Trophoblast cell (in vitro differentiated cells and primary cell): ENCODE results near the gene RBM15B.

ENCODE experiments used
- DNase-seq, 2 donors: peaks; one replicate each; pipeline ENCODE4 v3.0.0-alpha.2; 2016
- H2AFZ ChIP-seq: 2 replicates; pipeline ENCODE4 v1.6.1; 2013; ENCODE audit warnings: low read length, moderate library complexity, mild to moderate bottlenecking; ENCODE audit not compliant: insufficient read depth, poor library complexity
- H2AK5ac ChIP-seq: 2 replicates; pipeline ENCODE4 v1.6.1; 2013; ENCODE audit warnings: mild to moderate bottlenecking, low read length
- H2BK120ac ChIP-seq: 2 replicates; pipeline ENCODE4 v1.6.1; 2013; ENCODE audit warnings: low read length, mild to moderate bottlenecking, moderate library complexity; ENCODE audit not compliant: insufficient read depth, poor library complexity
- H2BK12ac ChIP-seq: 2 replicates; pipeline ENCODE4 v1.6.1; 2013; ENCODE audit warnings: mild to moderate bottlenecking, low read length, moderate library complexity
- H2BK5ac ChIP-seq: 2 replicates; pipeline ENCODE4 v1.6.1; 2013; ENCODE audit warnings: low read length, low read depth, moderate library complexity, mild to moderate bottlenecking; ENCODE audit not compliant: poor library complexity
- H3K14ac ChIP-seq: 2 replicates; pipeline ENCODE4 v1.6.1; 2013; ENCODE audit warnings: mild to moderate bottlenecking, low read length
- H3K18ac ChIP-seq: 2 replicates; pipeline ENCODE4 v1.6.1; 2013; ENCODE audit warnings: mild to moderate bottlenecking, low read length
- H3K23ac ChIP-seq: 2 replicates; pipeline ENCODE4 v1.6.1; 2013; ENCODE audit warnings: low read length
- H3K27ac ChIP-seq: 2 replicates; pipeline ENCODE4 v1.5.1; 2013; ENCODE audit warnings: low read depth, mild to moderate bottlenecking, inconsistent platforms, low read length, moderate library complexity
- H3K27me3 ChIP-seq: 2 replicates; pipeline ENCODE4 v1.6.1; 2013; ENCODE audit warnings: inconsistent platforms, mild to moderate bottlenecking, low read length, moderate library complexity; ENCODE audit not compliant: insufficient read depth
- H3K36me3 ChIP-seq, 2 experiments: 1 replicate in 1 of 2; 2 replicates in 1 of 2; pipeline ENCODE4 v1.6.1; 2013; ENCODE audit warnings: low read length in 2 of 2, mild to moderate bottlenecking in 2 of 2, moderate library complexity in 1 of 2; ENCODE audit not compliant: insufficient read depth in 2 of 2, control insufficient read depth in 1 of 2
- H3K4ac ChIP-seq: 2 replicates; pipeline ENCODE4 v1.6.1; 2013; ENCODE audit warnings: low read depth, mild to moderate bottlenecking, low read length, moderate library complexity
- H3K4me1 ChIP-seq, 2 experiments: 1 replicate in 1 of 2; 2 replicates in 1 of 2; pipeline ENCODE4 v1.6.1; 2013; ENCODE audit warnings: low read length in 2 of 2, mild to moderate bottlenecking in 2 of 2, moderate library complexity in 1 of 2; ENCODE audit not compliant: insufficient read depth in 2 of 2, control insufficient read depth in 1 of 2
- H3K4me2 ChIP-seq: 2 replicates; pipeline ENCODE4 v1.6.1; 2013; ENCODE audit warnings: inconsistent platforms, mild to moderate bottlenecking, low read length, moderate library complexity
- H3K4me3 ChIP-seq: 2 replicates; pipeline ENCODE4 v1.5.1; 2013; ENCODE audit warnings: mild to moderate bottlenecking, low read depth, low read length, inconsistent platforms
- H3K79me1 ChIP-seq: one replicate; pipeline ENCODE4 v1.6.1; 2013; ENCODE audit warnings: low read length
- H3K79me2 ChIP-seq: 2 replicates; pipeline ENCODE4 v1.6.1; 2013; ENCODE audit warnings: low read length, mild to moderate bottlenecking; ENCODE audit not compliant: control insufficient read depth, insufficient read depth, poor library complexity
- H3K9ac ChIP-seq: 2 replicates; pipeline ENCODE4 v1.6.1; 2013; ENCODE audit warnings: mild to moderate bottlenecking, low read length
- H3K9me3 ChIP-seq: 2 replicates; pipeline ENCODE4 v1.6.1; 2013; ENCODE audit warnings: low read depth, mild to moderate bottlenecking, control low read depth, inconsistent platforms, low read length; ENCODE audit not compliant: insufficient read depth
- H4K12ac ChIP-seq: 2 replicates; pipeline ENCODE4 v1.6.1; 2013; ENCODE audit warnings: low read depth, mild to moderate bottlenecking, low read length, moderate library complexity
- H4K8ac ChIP-seq: 2 replicates; pipeline ENCODE4 v1.6.1; 2013; ENCODE audit warnings: low read depth, mild to moderate bottlenecking, low read length, moderate library complexity
- H4K91ac ChIP-seq: one replicate; pipeline ENCODE4 v1.6.1; 2013; ENCODE audit warnings: low read depth, mild to moderate bottlenecking, low read length, moderate library complexity
- WGBS: extraction: QIAGEN DNeasy Blood & Tissue Kit; methylation state at CpG from one replicate; pipeline ENCODE4 v1.1.7; 2013; ENCODE audit warnings: missing lambda C conversion rate; ENCODE audit not compliant: insufficient read length, insufficient coverage; ENCODE audit errors: extremely low coverage; 5-methylcytosine and 5-hydroxymethylcytosine counted together

Gene RBM15B

GRCh38 chr3:51378726-51379125, 12.4 kb upstream of the RBM15B start:
- Histone ChIP-seq H3K27me3 (no peaks in the 10 kb centered on the region), H3K9me3 (peaks cover 2% of the 10 kb centered on the region), H4K8ac (no peak overlapping the region), H3K4me2 (no peak overlapping the region), H3K4me3 (no peak overlapping the region), H3K36me3 (peaks cover 3 to 26% of the 10 kb centered on the region in 2 experiments), H2AFZ (no peak overlapping the region), H3K4me1 (peaks cover 0 to 5% of the 10 kb centered on the region in 2 experiments), H3K27ac (no peak overlapping the region), H3K79me2 (no peaks in the 10 kb centered on the region), H3K14ac (no peak overlapping the region), H2BK120ac (no peak overlapping the region), H2AK5ac (no peak overlapping the region), H4K91ac (no peak overlapping the region), H4K12ac (no peak overlapping the region), H2BK5ac (no peak overlapping the region), H3K4ac (no peak overlapping the region), H3K9ac (no peak overlapping the region), H3K79me1 (no peaks in the 10 kb centered on the region), H3K18ac (no peak overlapping the region), H2BK12ac (no peak overlapping the region), H3K23ac (no peak overlapping the region)
- no CpG with 5 or more reads among the region's 2 CpGs for WGBS
- DNase-seq: no peak

- no peak overlapping the region for H3K9ac ChIP-seq
- H3K27ac ChIP-seq: no peak overlapping the region
- H3K4me2 ChIP-seq: no peak overlapping the region
- no peak overlapping the region for H2AFZ ChIP-seq
- H3K36me3 ChIP-seq: peaks cover 3 to 21% of the 10 kb centered on the region in 2 experiments
- H2BK120ac ChIP-seq: no peak overlapping the region
- no peak overlapping the region for H3K18ac ChIP-seq
- peaks cover 2% of the 10 kb centered on the region for H3K79me1 ChIP-seq
- no peak overlapping the region for H2AK5ac ChIP-seq
- WGBS: no CpG with 5 or more reads among the region's 8 CpGs
- no peak overlapping the region for H2BK12ac ChIP-seq
- H4K8ac ChIP-seq: no peak overlapping the region
- no peak overlapping the region for H2BK5ac ChIP-seq
- no peak overlapping the region for H4K91ac ChIP-seq
- H3K27me3 ChIP-seq: no peaks in the 10 kb centered on the region
- peaks cover 0 to 7% of the 10 kb centered on the region in 2 experiments for H3K4me1 ChIP-seq
- no peak for DNase-seq
- H3K4ac ChIP-seq: no peak overlapping the region
- no peak overlapping the region for H3K4me3 ChIP-seq
- H3K14ac ChIP-seq: no peak overlapping the region
- no peak overlapping the region for H4K12ac ChIP-seq
- peaks cover 3% of the 10 kb centered on the region for H3K79me2 ChIP-seq
- no peak overlapping the region for H3K23ac ChIP-seq
- H3K9me3 ChIP-seq: peaks cover 2% of the 10 kb centered on the region
Observed at GRCh38 chr3:51379301-51379700, 11.8 kb upstream of the RBM15B start.

- H2AFZ ChIP-seq: no peak overlapping the region
- H3K4me2 ChIP-seq: no peak overlapping the region
- H3K79me2 ChIP-seq: peaks cover 8% of the 10 kb centered on the region
- H3K27ac ChIP-seq: no peak overlapping the region
- no CpG with 5 or more reads among the region's 8 CpGs for WGBS
- no peak overlapping the region for H3K4me3 ChIP-seq
- peaks cover 7% of the 10 kb centered on the region for H3K79me1 ChIP-seq
- H3K23ac ChIP-seq: no peak overlapping the region
- H3K4me1 ChIP-seq: peaks cover 0 to 7% of the 10 kb centered on the region in 2 experiments
- H3K14ac ChIP-seq: no peak overlapping the region
- H3K4ac ChIP-seq: no peak overlapping the region
- H2BK12ac ChIP-seq: no peak overlapping the region
- no peak overlapping the region for H4K8ac ChIP-seq
- H3K9ac ChIP-seq: no peak overlapping the region
- no peak overlapping the region for H4K91ac ChIP-seq
- no peak overlapping the region for H4K12ac ChIP-seq
- no peak overlapping the region for H2AK5ac ChIP-seq
- peaks cover 2% of the 10 kb centered on the region for H3K9me3 ChIP-seq
- H2BK5ac ChIP-seq: no peak overlapping the region
- no peak for DNase-seq
- H3K36me3 ChIP-seq: peaks cover 0 to 15% of the 10 kb centered on the region in 2 experiments
- H3K27me3 ChIP-seq: no peaks in the 10 kb centered on the region
- no peak overlapping the region for H2BK120ac ChIP-seq
- H3K18ac ChIP-seq: no peak overlapping the region
Observed at GRCh38 chr3:51379746-51380455, 11.2 kb upstream of the RBM15B start.

GRCh38 chr3:51380601-51381332, 10.3 kb upstream of the RBM15B start:
- H3K18ac ChIP-seq: no peak overlapping the region
- H3K4me3 ChIP-seq: no peak overlapping the region
- no peak overlapping the region for H3K27ac ChIP-seq
- H4K8ac ChIP-seq: no peak overlapping the region
- no peak overlapping the region for H3K23ac ChIP-seq
- H4K91ac ChIP-seq: no peak overlapping the region
- H3K9me3 ChIP-seq: peaks cover 2% of the 10 kb centered on the region
- H3K79me2 ChIP-seq: peaks cover 13% of the 10 kb centered on the region
- H2BK5ac ChIP-seq: no peak overlapping the region
- DNase-seq: no peak
- WGBS: no CpG with 5 or more reads among the region's 15 CpGs
- H3K9ac ChIP-seq: no peak overlapping the region
- H2AFZ ChIP-seq: no peak overlapping the region
- H2BK12ac ChIP-seq: no peak overlapping the region
- H3K79me1 ChIP-seq: peaks cover 11% of the 10 kb centered on the region
- peaks cover 0 to 7% of the 10 kb centered on the region in 2 experiments for H3K4me1 ChIP-seq
- no peaks in the 10 kb centered on the region for H3K27me3 ChIP-seq
- no peak overlapping the region for H3K4ac ChIP-seq
- H2BK120ac ChIP-seq: no peak overlapping the region
- H3K4me2 ChIP-seq: no peak overlapping the region
- H4K12ac ChIP-seq: no peak overlapping the region
- H3K36me3 ChIP-seq: peaks cover 0 to 9% of the 10 kb centered on the region in 2 experiments
- H3K14ac ChIP-seq: no peak overlapping the region
- H2AK5ac ChIP-seq: no peak overlapping the region
